ENCODE measurements around the gene FHIT. TPM values are rescaled to one million over a fixed set of nuclear protein-coding genes. Genes with fewer than 3 reads are reported as not detected.

Gene FHIT
- total and polyA plus RNA-seq, 9 donors, result 5.1 to 11.8 (median 9.5) TPM

DNA sequence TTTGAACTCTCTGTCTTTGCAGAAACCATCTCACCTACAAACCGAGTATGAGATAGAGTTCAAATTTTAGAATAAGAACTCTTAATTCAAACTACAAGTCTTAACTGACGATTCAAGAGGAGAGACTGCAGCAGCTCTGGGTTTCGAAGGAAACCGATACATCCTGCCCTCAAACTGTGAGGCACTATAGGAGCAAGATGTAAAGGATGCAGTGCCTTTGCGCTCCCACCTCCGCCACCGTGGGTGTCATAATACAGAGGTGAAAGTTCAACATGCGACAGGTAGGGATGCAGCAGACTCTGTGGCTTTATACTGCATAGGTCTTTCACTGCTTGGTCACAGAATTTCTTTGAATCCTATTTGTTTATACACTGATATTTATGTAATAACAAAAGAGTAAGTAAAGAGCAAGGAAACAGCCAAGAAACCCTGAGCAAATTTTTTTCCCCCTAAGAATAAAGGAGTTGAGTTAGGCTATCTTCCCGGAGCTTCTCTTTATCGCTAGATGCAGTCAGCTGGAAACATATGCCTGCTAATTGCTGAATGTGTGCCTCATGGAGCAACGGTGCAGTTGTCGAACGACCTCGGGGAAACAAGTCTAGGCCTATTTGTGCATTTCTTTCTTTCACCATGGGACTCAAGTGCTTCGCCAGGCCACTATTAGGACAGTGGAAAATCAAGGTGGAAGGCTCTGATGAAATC, 1103.9 kb downstream of the FHIT start:
- Histone ChIP-seq H3K4me1 (ENCODE audit: insufficient read depth) (no peaks in the 10 kb centered on the region), H3K27me3 (no peaks in the 10 kb centered on the region), H3K27ac (no peak overlapping the region), H3K4me3 (no peak overlapping the region), H3K9me3 (no peaks in the 10 kb centered on the region), H3K36me3 (no peaks in the 10 kb centered on the region)
- no peak for DNase-seq
- TF ChIP-seq CTCF (IDR thresholded peaks at IDR 0.05), result no peak
- TF ChIP-seq POLR2A (IDR thresholded peaks at IDR 0.05), result no peak
- TF ChIP-seq EP300 (IDR thresholded peaks at IDR 0.05), result no peak
- WGBS, 3 donors, result 63 to 75% (median 68%) methylated on average over 15 of the region's 15 CpGs
- intact Hi-C loops (cut with DNase I), result no loop called here

GRCh38 chr3:60146121-60146520, 1105.1 kb downstream of the FHIT start:
- no peak for TF ChIP-seq CTCF (IDR thresholded peaks at IDR 0.05)
- no peak for TF ChIP-seq POLR2A (IDR thresholded peaks at IDR 0.05)
- no peak for TF ChIP-seq EP300 (IDR thresholded peaks at IDR 0.05)
- Histone ChIP-seq H3K9me3 (no peaks in the 10 kb centered on the region), H3K4me1 (ENCODE audit: insufficient read depth) (no peaks in the 10 kb centered on the region), H3K27ac (no peak overlapping the region), H3K36me3 (no peaks in the 10 kb centered on the region), H3K4me3 (no peak overlapping the region), H3K27me3 (no peaks in the 10 kb centered on the region)
- 53 to 87% (median 83%) methylated on average over 1 of the region's 1 CpG for WGBS, 3 donors
- intact Hi-C loops (cut with DNase I), result no loop called here
- DNase-seq, result no peak

- Histone ChIP-seq H3K27me3 (no peaks in the 10 kb centered on the region), H3K4me1 (ENCODE audit: insufficient read depth) (no peaks in the 10 kb centered on the region), H3K36me3 (no peaks in the 10 kb centered on the region), H3K4me3 (no peak overlapping the region), H3K9me3 (no peaks in the 10 kb centered on the region), H3K27ac (no peak overlapping the region)
- intact Hi-C loops (cut with DNase I), result no loop called here
- DNase-seq, result no peak
- WGBS, 3 donors, result 94 to 100% (median 95%) methylated on average over 1 of the region's 1 CpG
- TF ChIP-seq EP300 (IDR thresholded peaks at IDR 0.05) (no peak), POLR2A (IDR thresholded peaks at IDR 0.05) (no peak), CTCF (IDR thresholded peaks at IDR 0.05) (no peak)
These were observed 1107.2 kb downstream of the FHIT start for GRCh38 chr3:60144071-60144470.

GRCh38 chr3:60142009-60142408, 1109.2 kb downstream of the FHIT start:
- Histone ChIP-seq H3K9me3 (no peaks in the 10 kb centered on the region), H3K4me1 (ENCODE audit: insufficient read depth) (no peaks in the 10 kb centered on the region), H3K4me3 (no peak overlapping the region), H3K27ac (no peak overlapping the region), H3K27me3 (no peaks in the 10 kb centered on the region), H3K36me3 (no peaks in the 10 kb centered on the region)
- no peak for DNase-seq
- intact Hi-C loops (cut with DNase I), result no loop called here
- whole genome bisulfite sequencing, 3 donors, result 20 to 35% (median 29%) methylated on average over 2 of the region's 2 CpGs
- no peak for TF ChIP-seq POLR2A (IDR thresholded peaks at IDR 0.05)
- TF ChIP-seq EP300 (IDR thresholded peaks at IDR 0.05), result no peak
- TF ChIP-seq CTCF (IDR thresholded peaks at IDR 0.05), result no peak

All from ovary (tissue), 9 donors.